WTC11 (cell line): ENCODE results near the gene SRRM5. TPM values are rescaled to one million over a fixed set of nuclear protein-coding genes. Genes with fewer than 3 reads are reported as not detected.

Source experiments
- ARID4B ChIP-seq: sonication (generic); formaldehyde crosslinking; IDR thresholded peaks from 2 replicates; pipeline ENCODE4 v1.8.0; 2023; ENCODE audit warnings: missing genetic modification reagents, mild to moderate bottlenecking, borderline replicate concordance
- ATF3 ChIP-seq: sonication (generic); formaldehyde crosslinking; conservative IDR thresholded peaks from 2 replicates; pipeline ENCODE4 v1.8.1; 2022; ENCODE audit warnings: mild to moderate bottlenecking, missing genetic modification reagents
- ATF6 ChIP-seq: sonication (generic); formaldehyde crosslinking; IDR thresholded peaks from 2 replicates; pipeline ENCODE4 v1.8.1; 2023; ENCODE audit warnings: mild to moderate bottlenecking, missing genetic modification reagents
- CBFB ChIP-seq: sonication (generic); formaldehyde crosslinking; IDR thresholded peaks from 2 replicates; pipeline ENCODE4 v1.8.1; 2022; ENCODE audit warnings: mild to moderate bottlenecking, low read depth, missing genetic modification reagents
- CDX4 ChIP-seq: fragments of 250-450 bp; sonication (Bioruptor Pico); IDR thresholded peaks from 2 replicates; pipeline ENCODE4 v1.9.0; 2021; ENCODE audit warnings: moderate library complexity, mild to moderate bottlenecking, inconsistent platforms, borderline replicate concordance
- FOXP1 ChIP-seq: sonication (generic); formaldehyde crosslinking; IDR thresholded peaks from 2 replicates; pipeline ENCODE4 v1.8.0; 2022; ENCODE audit warnings: missing genetic modification reagents, mild to moderate bottlenecking, moderate library complexity, borderline replicate concordance
- HMGA2 ChIP-seq: fragments of 250-450 bp; sonication (Bioruptor Pico); IDR thresholded peaks from 2 replicates; pipeline ENCODE4 v1.4.0; 2021; ENCODE audit warnings: mild to moderate bottlenecking, moderate library complexity
- IRF2 ChIP-seq: sonication (generic); formaldehyde crosslinking; IDR thresholded peaks from 2 replicates; pipeline ENCODE4 v1.8.0; 2022; ENCODE audit warnings: low read depth, missing genetic modification reagents, borderline replicate concordance
- JAZF1 ChIP-seq: fragments of 250-450 bp; sonication (Bioruptor Pico); IDR thresholded peaks from 2 replicates; pipeline ENCODE4 v1.9.0; 2021; ENCODE audit warnings: moderate library complexity, mild to moderate bottlenecking, inconsistent platforms
- JUN ChIP-seq: sonication (generic); formaldehyde crosslinking; IDR thresholded peaks from 2 replicates; pipeline ENCODE4 v1.8.0; 2023; ENCODE audit warnings: mild to moderate bottlenecking, missing genetic modification reagents
- MAX ChIP-seq: sonication (generic); formaldehyde crosslinking; IDR thresholded peaks from 2 replicates; pipeline ENCODE4 v1.8.0; 2022; ENCODE audit warnings: mild to moderate bottlenecking, missing genetic modification reagents
- MXD4 ChIP-seq: fragments of 250-450 bp; sonication (Bioruptor Pico); IDR thresholded peaks from 2 replicates; pipeline ENCODE4 v1.8.0; 2021; ENCODE audit warnings: mild to moderate bottlenecking, moderate library complexity, borderline replicate concordance
- MYBL2 ChIP-seq: sonication (generic); formaldehyde crosslinking; IDR thresholded peaks from 2 replicates; pipeline ENCODE4 v1.8.1; 2023; ENCODE audit warnings: mild to moderate bottlenecking, moderate library complexity, missing genetic modification reagents
- NFATC4 ChIP-seq: fragments of 250-450 bp; sonication (Bioruptor Pico); IDR thresholded peaks from 2 replicates; pipeline ENCODE4 v1.9.0; 2021; ENCODE audit warnings: mild to moderate bottlenecking
- NR1H2 ChIP-seq: sonication (generic); formaldehyde crosslinking; IDR thresholded peaks from 2 replicates; pipeline ENCODE4 v1.9.0; 2021; ENCODE audit warnings: mild to moderate bottlenecking, moderate library complexity, missing genetic modification reagents
- TEAD1 ChIP-seq: sonication (generic); formaldehyde crosslinking; IDR thresholded peaks from 2 replicates; pipeline ENCODE4 v1.8.0; 2022; ENCODE audit warnings: mild to moderate bottlenecking, missing genetic modification reagents
- TEAD4 ChIP-seq: sonication (generic); formaldehyde crosslinking; IDR thresholded peaks from 2 replicates; pipeline ENCODE4 v1.8.0; 2022; ENCODE audit warnings: mild to moderate bottlenecking, missing genetic modification reagents
- USF2 ChIP-seq: sonication (generic); formaldehyde crosslinking; IDR thresholded peaks from 2 replicates; pipeline ENCODE4 v1.8.1; 2023; ENCODE audit warnings: mild to moderate bottlenecking, missing genetic modification reagents, moderate library complexity
- ZBTB21 ChIP-seq: sonication (generic); formaldehyde crosslinking; IDR thresholded peaks from 2 replicates; pipeline ENCODE4 v1.8.1; 2023; ENCODE audit warnings: mild to moderate bottlenecking, missing genetic modification reagents, borderline replicate concordance
- ZNF219 ChIP-seq: sonication (generic); formaldehyde crosslinking; IDR thresholded peaks from 2 replicates; pipeline ENCODE4 v1.8.0; 2023; ENCODE audit warnings: missing genetic modification reagents, mild to moderate bottlenecking, borderline replicate concordance
- ZNF317 ChIP-seq: sonication (generic); formaldehyde crosslinking; IDR thresholded peaks from 2 replicates; pipeline ENCODE4 v1.8.1; 2023; ENCODE audit warnings: low read depth, mild to moderate bottlenecking, moderate library complexity, missing genetic modification reagents, borderline replicate concordance
- ZNF671 ChIP-seq: fragments of 250-450 bp; sonication (Bioruptor Pico); IDR thresholded peaks from 2 replicates; pipeline ENCODE4 v1.8.0; 2021; ENCODE audit warnings: mild to moderate bottlenecking
- total RNA-seq: library from RNA; stranded (reverse); gene quantifications from 3 replicates; pipeline ENCODE4 v1.2.3, GENCODE V29; 2021
- TF ChIP-seq, protein P1 (sequence below): sonication (generic); formaldehyde crosslinking; IDR thresholded peaks from 2 replicates; pipeline ENCODE4 v1.8.1; 2023; ENCODE audit warnings: mild to moderate bottlenecking, missing genetic modification reagents, borderline replicate concordance
- TF ChIP-seq, protein P2 (sequence below): sonication (generic); formaldehyde crosslinking; IDR thresholded peaks from 2 replicates; pipeline ENCODE4 v1.8.0; 2022; ENCODE audit warnings: mild to moderate bottlenecking, missing genetic modification reagents
- TF ChIP-seq, protein P3 (sequence below): fragments of 250-450 bp; sonication (Bioruptor Pico); IDR thresholded peaks from 2 replicates; pipeline ENCODE4 v1.9.0; 2021; ENCODE audit warnings: mild to moderate bottlenecking

Gene SRRM5
- total RNA-seq, 1 experiment from 2014 or later: 0.42 TPM

GRCh38 chr19:43619262-43620060, 7.6 kb downstream of the SRRM5 start, which contains the start of gene ZNF428 (continued):
- TF ChIP-seq CBFB (CRISPR knock-in tag) (no peak), MAX (CRISPR knock-in tag) (peak; percentile 66), JAZF1 (CRISPR knock-in tag) (no peak), NFATC4 (CRISPR knock-in tag) (no peak), HMGA2 (CRISPR knock-in tag) (no peak), TEAD1 (peak; percentile 83), ATF6 (CRISPR knock-in tag) (no peak), JUN (CRISPR knock-in tag) (peak; percentile 87; the same call in 1 of the 2 replicates), TEAD4 (CRISPR knock-in tag) (no peak), CDX4 (CRISPR knock-in tag) (no peak), MYBL2 (CRISPR knock-in tag) (no peak), ZNF317 (CRISPR knock-in tag) (peak; percentile 60; the same call in 1 of the 2 replicates), ZBTB21 (peak; percentile 6; the same call in 1 of the 2 replicates), ATF3 (CRISPR knock-in tag) (no peak), MXD4 (CRISPR knock-in tag) (no peak), NR1H2 (CRISPR knock-in tag) (no peak), IRF2 (no peak), ZNF219 (peak; percentile 45; the same call in 1 of the 2 replicates), ARID4B (CRISPR knock-in tag) (peak; percentile 39; the same call in 1 of the 2 replicates), FOXP1 (CRISPR knock-in tag) (peak; percentile 92), USF2 (CRISPR knock-in tag) (no peak; the same call in 1 of the 2 replicates), ZNF671 (CRISPR knock-in tag) (no peak)
- TF ChIP-seq, protein P1, sequence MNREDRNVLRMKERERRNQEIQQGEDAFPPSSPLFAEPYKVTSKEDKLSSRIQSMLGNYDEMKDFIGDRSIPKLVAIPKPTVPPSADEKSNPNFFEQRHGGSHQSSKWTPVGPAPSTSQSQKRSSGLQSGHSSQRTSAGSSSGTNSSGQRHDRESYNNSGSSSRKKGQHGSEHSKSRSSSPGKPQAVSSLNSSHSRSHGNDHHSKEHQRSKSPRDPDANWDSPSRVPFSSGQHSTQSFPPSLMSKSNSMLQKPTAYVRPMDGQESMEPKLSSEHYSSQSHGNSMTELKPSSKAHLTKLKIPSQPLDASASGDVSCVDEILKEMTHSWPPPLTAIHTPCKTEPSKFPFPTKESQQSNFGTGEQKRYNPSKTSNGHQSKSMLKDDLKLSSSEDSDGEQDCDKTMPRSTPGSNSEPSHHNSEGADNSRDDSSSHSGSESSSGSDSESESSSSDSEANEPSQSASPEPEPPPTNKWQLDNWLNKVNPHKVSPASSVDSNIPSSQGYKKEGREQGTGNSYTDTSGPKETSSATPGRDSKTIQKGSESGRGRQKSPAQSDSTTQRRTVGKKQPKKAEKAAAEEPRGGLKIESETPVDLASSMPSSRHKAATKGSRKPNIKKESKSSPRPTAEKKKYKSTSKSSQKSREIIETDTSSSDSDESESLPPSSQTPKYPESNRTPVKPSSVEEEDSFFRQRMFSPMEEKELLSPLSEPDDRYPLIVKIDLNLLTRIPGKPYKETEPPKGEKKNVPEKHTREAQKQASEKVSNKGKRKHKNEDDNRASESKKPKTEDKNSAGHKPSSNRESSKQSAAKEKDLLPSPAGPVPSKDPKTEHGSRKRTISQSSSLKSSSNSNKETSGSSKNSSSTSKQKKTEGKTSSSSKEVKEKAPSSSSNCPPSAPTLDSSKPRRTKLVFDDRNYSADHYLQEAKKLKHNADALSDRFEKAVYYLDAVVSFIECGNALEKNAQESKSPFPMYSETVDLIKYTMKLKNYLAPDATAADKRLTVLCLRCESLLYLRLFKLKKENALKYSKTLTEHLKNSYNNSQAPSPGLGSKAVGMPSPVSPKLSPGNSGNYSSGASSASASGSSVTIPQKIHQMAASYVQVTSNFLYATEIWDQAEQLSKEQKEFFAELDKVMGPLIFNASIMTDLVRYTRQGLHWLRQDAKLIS (CRISPR knock-in tag): no peak
- TF ChIP-seq, protein P2, sequence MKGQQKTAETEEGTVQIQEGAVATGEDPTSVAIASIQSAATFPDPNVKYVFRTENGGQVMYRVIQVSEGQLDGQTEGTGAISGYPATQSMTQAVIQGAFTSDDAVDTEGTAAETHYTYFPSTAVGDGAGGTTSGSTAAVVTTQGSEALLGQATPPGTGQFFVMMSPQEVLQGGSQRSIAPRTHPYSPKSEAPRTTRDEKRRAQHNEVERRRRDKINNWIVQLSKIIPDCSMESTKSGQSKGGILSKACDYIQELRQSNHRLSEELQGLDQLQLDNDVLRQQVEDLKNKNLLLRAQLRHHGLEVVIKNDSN: 0 out of 2 replicates have a peak, but pooled peaks have one; percentile 27
- TF ChIP-seq, protein P3, sequence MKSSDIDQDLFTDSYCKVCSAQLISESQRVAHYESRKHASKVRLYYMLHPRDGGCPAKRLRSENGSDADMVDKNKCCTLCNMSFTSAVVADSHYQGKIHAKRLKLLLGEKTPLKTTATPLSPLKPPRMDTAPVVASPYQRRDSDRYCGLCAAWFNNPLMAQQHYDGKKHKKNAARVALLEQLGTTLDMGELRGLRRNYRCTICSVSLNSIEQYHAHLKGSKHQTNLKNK (CRISPR knock-in tag): no peak
